ENCODE results near the gene GTF2F2. TPM values are rescaled to one million over a fixed set of nuclear protein-coding genes. Genes with fewer than 3 reads are reported as not detected.

Gene GTF2F2
- total RNA-seq, 6 experiments from 2014 or later: 4.0 to 10.3 (median 6.0) TPM

DNA sequence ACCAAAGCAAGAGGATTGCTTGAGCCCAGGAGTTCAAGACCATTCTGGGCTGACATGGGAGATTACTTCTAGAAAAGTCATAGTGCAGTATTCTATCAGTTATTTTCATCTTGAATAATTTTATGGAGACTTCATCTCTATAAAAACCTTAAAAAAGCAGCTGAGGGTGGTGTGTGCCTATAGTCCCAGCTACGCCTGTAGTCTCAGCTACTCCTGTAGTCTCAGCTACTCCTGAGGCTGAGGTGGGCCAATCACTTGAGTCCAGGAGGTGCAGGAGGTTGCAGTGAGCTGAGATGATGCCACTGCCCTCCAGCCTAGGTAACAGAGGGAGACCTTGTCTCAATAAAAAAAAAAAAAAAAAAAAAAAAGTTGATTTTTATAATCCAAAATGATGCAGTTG, 102.6 kb downstream of the GTF2F2 start:
- WGBS (ENCODE audit: insufficient coverage, low coverage, low lambda C conversion rate, missing lambda C conversion rate): 100% methylated on average over 1 of the region's 1 CpG
- H3K27ac ChIP-seq: no peak overlapping the region
- ATAC-seq (no peak), DNase-seq (no peak)
- TF ChIP-seq, protein P1, sequence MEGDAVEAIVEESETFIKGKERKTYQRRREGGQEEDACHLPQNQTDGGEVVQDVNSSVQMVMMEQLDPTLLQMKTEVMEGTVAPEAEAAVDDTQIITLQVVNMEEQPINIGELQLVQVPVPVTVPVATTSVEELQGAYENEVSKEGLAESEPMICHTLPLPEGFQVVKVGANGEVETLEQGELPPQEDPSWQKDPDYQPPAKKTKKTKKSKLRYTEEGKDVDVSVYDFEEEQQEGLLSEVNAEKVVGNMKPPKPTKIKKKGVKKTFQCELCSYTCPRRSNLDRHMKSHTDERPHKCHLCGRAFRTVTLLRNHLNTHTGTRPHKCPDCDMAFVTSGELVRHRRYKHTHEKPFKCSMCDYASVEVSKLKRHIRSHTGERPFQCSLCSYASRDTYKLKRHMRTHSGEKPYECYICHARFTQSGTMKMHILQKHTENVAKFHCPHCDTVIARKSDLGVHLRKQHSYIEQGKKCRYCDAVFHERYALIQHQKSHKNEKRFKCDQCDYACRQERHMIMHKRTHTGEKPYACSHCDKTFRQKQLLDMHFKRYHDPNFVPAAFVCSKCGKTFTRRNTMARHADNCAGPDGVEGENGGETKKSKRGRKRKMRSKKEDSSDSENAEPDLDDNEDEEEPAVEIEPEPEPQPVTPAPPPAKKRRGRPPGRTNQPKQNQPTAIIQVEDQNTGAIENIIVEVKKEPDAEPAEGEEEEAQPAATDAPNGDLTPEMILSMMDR (IDR thresholded peaks at IDR 0.05): no peak
- TF ChIP-seq POLR2A (IDR thresholded peaks at IDR 0.05): no peak
- no peak overlapping the region for H3K4me3 ChIP-seq
- H3K36me3 ChIP-seq: no peaks in the 10 kb centered on the region
- H3K9me3 ChIP-seq: no peaks in the 10 kb centered on the region
- intact Hi-C loops (cut with DNase I): no loop called here
- peaks cover 0 to 16% (median 0%) of the 10 kb centered on the region in 4 donors for H3K4me1 ChIP-seq
- H3K27me3 ChIP-seq: no peaks in the 10 kb centered on the region

DNA sequence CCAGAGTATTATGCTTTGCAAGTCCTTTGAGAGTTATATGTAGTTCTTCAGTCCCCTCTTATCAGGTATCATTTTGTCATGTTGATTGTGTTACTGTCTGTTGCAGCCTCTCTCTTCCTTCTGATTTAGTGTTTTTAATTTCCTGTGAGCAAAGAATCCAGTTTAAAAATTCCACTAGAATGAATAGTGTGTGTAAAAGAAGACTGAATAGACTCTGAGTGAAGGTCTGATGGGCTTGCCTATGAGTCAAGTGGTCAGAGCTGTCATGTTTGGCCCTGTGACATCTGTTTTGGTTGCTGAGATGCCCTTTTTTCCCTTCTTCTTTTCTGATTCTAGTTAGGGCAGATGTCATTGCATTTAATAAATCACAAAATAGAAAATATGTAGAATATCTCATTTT, 103.9 kb downstream of the GTF2F2 start:
- no peak overlapping the region for H3K27ac ChIP-seq
- H3K9me3 ChIP-seq: no peaks in the 10 kb centered on the region
- peaks cover 0 to 7% (median 0%) of the 10 kb centered on the region in 4 donors for H3K4me1 ChIP-seq
- ATAC-seq (no peak), DNase-seq (no peak)
- no peaks in the 10 kb centered on the region for H3K27me3 ChIP-seq
- TF ChIP-seq, protein P1 (IDR thresholded peaks at IDR 0.05): no peak
- TF ChIP-seq POLR2A (IDR thresholded peaks at IDR 0.05): no peak
- no peaks in the 10 kb centered on the region for H3K36me3 ChIP-seq
- H3K4me3 ChIP-seq: no peak overlapping the region
- intact Hi-C loops (cut with DNase I): no loop called here

DNA sequence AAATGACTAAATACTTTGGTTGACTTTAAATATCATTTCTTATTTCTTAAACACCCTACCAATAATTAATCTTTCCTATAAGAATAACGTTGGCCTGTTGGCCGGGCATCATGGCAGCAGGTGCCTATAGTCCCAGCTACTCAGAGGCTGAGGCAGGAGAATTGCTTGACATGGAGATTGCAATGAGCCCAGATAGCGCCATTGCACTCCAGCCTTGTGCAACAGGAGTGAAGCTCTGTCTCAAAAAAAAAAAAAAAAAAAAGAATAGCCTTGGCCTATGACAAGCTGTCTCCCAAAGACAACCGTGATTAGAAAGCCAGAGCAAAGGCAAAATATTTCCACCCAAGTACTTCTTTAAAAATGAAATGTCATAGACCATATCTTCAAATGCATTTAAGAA, 105.1 kb downstream of the GTF2F2 start:
- ATAC-seq: no peak
- H3K36me3 ChIP-seq: no peaks in the 10 kb centered on the region
- no peaks in the 10 kb centered on the region for H3K27me3 ChIP-seq
- 97% methylated on average over 4 of the region's 4 CpGs for WGBS (ENCODE audit: insufficient coverage, low coverage, low lambda C conversion rate, missing lambda C conversion rate)
- no peaks in the 10 kb centered on the region for H3K9me3 ChIP-seq
- no peak for DNase-seq
- H3K4me3 ChIP-seq: no peak overlapping the region
- TF ChIP-seq, protein P1 (IDR thresholded peaks at IDR 0.05): no peak
- no peak for TF ChIP-seq POLR2A (IDR thresholded peaks at IDR 0.05)
- no peak overlapping the region for H3K27ac ChIP-seq
- H3K4me1 ChIP-seq: no peaks in the 10 kb centered on the region
- intact Hi-C loops (cut with DNase I): no loop called here

DNA sequence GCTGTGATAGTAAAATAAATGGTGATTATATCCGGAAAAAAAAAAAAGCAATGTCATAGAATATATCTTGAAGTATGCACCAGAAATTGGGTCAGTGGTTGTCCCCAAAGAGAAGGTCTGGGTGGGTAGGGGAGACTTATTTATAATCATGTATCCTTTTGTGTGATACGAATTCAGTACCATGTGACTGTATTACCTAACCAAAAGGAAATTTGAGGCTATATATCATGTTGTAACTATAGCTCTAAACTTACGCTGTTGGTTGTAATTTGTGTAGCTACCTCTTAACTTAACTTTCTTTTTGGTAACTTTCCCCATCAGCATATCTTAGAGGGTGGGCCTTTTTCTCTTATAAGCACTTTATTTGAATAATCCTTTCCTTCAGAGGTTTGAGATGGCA, 105.7 kb downstream of the GTF2F2 start:
- 78% methylated on average over 3 of the region's 3 CpGs for WGBS (ENCODE audit: insufficient coverage, low coverage, low lambda C conversion rate, missing lambda C conversion rate)
- no peak for ATAC-seq

More for the DNA sequence above, 105.7 kb downstream of the GTF2F2 start:
- Histone ChIP-seq H3K4me3 (no peak overlapping the region), H3K9me3 (no peaks in the 10 kb centered on the region), H3K4me1 (no peaks in the 10 kb centered on the region), H3K27me3 (no peaks in the 10 kb centered on the region), H3K36me3 (no peaks in the 10 kb centered on the region), H3K27ac (no peak overlapping the region)
- TF ChIP-seq, protein P1 (IDR thresholded peaks at IDR 0.05): no peak
- no peak for TF ChIP-seq POLR2A (IDR thresholded peaks at IDR 0.05)
- intact Hi-C loops (cut with DNase I): no loop called here
- no peak for DNase-seq
